ENCODE results near the gene TK1. TPM values are rescaled to one million over a fixed set of nuclear protein-coding genes. Genes with fewer than 3 reads are reported as not detected.

The TK1 gene
- total and polyA plus RNA-seq, 2 donors (not counting 1 experiment from before 2014, with no cell fraction given): 2.2 to 3.8 TPM

GRCh38 chr17:78127239-78127887 is 59.5 kb downstream of the TK1 start:
- no peaks in the 10 kb centered on the region for H3K27me3 ChIP-seq (replicated peaks in 1 of 4; ENCODE audit: control extremely low read depth in 1 of 4, control insufficient read depth in 3 of 4, insufficient read depth in 4 of 4, low read length in 3 of 4)
- Mint-ChIP-seq H3K27ac (peak overlapping the region; percentile 92), H3K4me3 (peak overlapping the region; percentile 91), H3K27me3 (no peaks in the 10 kb centered on the region), H3K9me3 (ENCODE audit: insufficient read depth) (no peaks in the 10 kb centered on the region), H3K4me1 (peaks cover 73% of the 10 kb centered on the region)
- H3K4me1 ChIP-seq (ENCODE audit: control insufficient read depth in 2 of 2, insufficient read depth in 2 of 2, low read length in 2 of 2): peaks cover 68 to 80% of the 10 kb centered on the region in 2 donors
- H3K9ac ChIP-seq (ENCODE audit: low read length): peak overlapping the region; percentile 91
- intact Hi-C loops (cut with micrococcal nuclease): loop anchor here (2.0 kb wide), 1 partner anchor 13 kb away; no protein-coding TSS in a partner anchor
- ATAC-seq (ENCODE audit: low read depth) (peak; percentile 9), DNase-seq (peak; percentile 75)
- ChIA-PET CTCF (interaction anchor here (0.7 to 13.9 kb wide), 5 partner anchors 10 to 126 kb away, joined by 3 to 169 read pairs (median 12); partner anchors contain the start of gene SYNGR2), POLR2A (interaction anchor here (0.6 to 22.6 kb wide), 8 partner anchors 8 to 48 kb away, joined by 3 to 432 read pairs (median 12); partner anchors contain the start of genes C17orf99 and SYNGR2)
- no peak for TF ChIP-seq CTCF (IDR thresholded peaks at IDR 0.05)
- TF ChIP-seq EZH2 (IDR thresholded peaks at IDR 0.05; ENCODE audit: borderline replicate concordance, insufficient read depth, low read depth, low read length, poor library complexity, severe bottlenecking): no peak
- H4K20me1 ChIP-seq (ENCODE audit: control insufficient read depth, insufficient read depth, low read length, poor library complexity, severe bottlenecking): peaks cover 88% of the 10 kb centered on the region
- peaks cover 84% of the 10 kb centered on the region for H3K79me2 ChIP-seq (ENCODE audit: control insufficient read depth, insufficient read depth, low read length)
- no peaks in the 10 kb centered on the region for H3K9me3 ChIP-seq (ENCODE audit: control extremely low read depth in 1 of 3, control insufficient read depth in 2 of 3, insufficient read depth in 1 of 3, low read length in 2 of 3)
- H3K27ac ChIP-seq (ENCODE audit: low read length in 2 of 2): peak overlapping the region; percentile 77 to 92
- H2AFZ ChIP-seq (ENCODE audit: insufficient read depth, low read depth, low read length, poor library complexity, severe bottlenecking): peak overlapping the region; percentile 42
- H3K36me3 ChIP-seq (replicated peaks in 1 of 2; ENCODE audit: control extremely low read depth in 1 of 2, control insufficient read depth in 1 of 2, extremely low read depth in 1 of 2, insufficient read depth in 2 of 2, low read length in 1 of 2): peaks cover 8 to 55% of the 10 kb centered on the region in 2 experiments
- H3K4me2 ChIP-seq (replicated peaks; ENCODE audit: low read depth, low read length, poor library complexity, severe bottlenecking): peak overlapping the region; percentile 100
- peak overlapping the region; percentile 13 to 97 (median 89) for H3K4me3 ChIP-seq (ENCODE audit: control extremely low read depth in 1 of 5, extremely low read depth in 1 of 5, insufficient read depth in 1 of 5, low read depth in 2 of 5, low read length in 4 of 5)
- 1% methylated on average over 25 of the region's 25 CpGs for WGBS (ENCODE audit: insufficient coverage)

- peaks cover 88% of the 10 kb centered on the region for H4K20me1 ChIP-seq (ENCODE audit: control insufficient read depth, insufficient read depth, low read length, poor library complexity, severe bottlenecking)
- peak overlapping the region; percentile 92 for H3K27ac Mint-ChIP-seq
- H2AFZ ChIP-seq (ENCODE audit: insufficient read depth, low read depth, low read length, poor library complexity, severe bottlenecking): no peak overlapping the region
- no peaks in the 10 kb centered on the region for H3K27me3 ChIP-seq (replicated peaks in 1 of 4; ENCODE audit: control extremely low read depth in 1 of 4, control insufficient read depth in 3 of 4, insufficient read depth in 4 of 4, low read length in 3 of 4)
- DNase-seq (no peak), ATAC-seq (ENCODE audit: low read depth) (no peak)
- peak overlapping the region; percentile 13 to 97 (median 89) for H3K4me3 ChIP-seq (ENCODE audit: control extremely low read depth in 1 of 5, extremely low read depth in 1 of 5, insufficient read depth in 1 of 5, low read depth in 2 of 5, low read length in 4 of 5)
- peaks cover 89% of the 10 kb centered on the region for H3K79me2 ChIP-seq (ENCODE audit: control insufficient read depth, insufficient read depth, low read length)
- no peaks in the 10 kb centered on the region for H3K9me3 Mint-ChIP-seq (ENCODE audit: insufficient read depth)
- peaks cover 77% of the 10 kb centered on the region for H3K4me1 Mint-ChIP-seq
- H3K27me3 Mint-ChIP-seq: no peaks in the 10 kb centered on the region
- ChIA-PET POLR2A (interaction anchor here (0.6 to 22.6 kb wide), 7 partner anchors 8 to 125 kb away, joined by 3 to 432 read pairs (median 11); partner anchors contain the start of genes C17orf99 and SYNGR2), CTCF (interaction anchor here (3.0 to 13.9 kb wide), 3 partner anchors 10 to 46 kb away, joined by 12 to 169 read pairs (median 22); partner anchors contain the start of gene SYNGR2)
- peak overlapping the region; percentile 100 for H3K4me2 ChIP-seq (replicated peaks; ENCODE audit: low read depth, low read length, poor library complexity, severe bottlenecking)
- peak overlapping the region; percentile 91 for H3K4me3 Mint-ChIP-seq
- H3K9ac ChIP-seq (ENCODE audit: low read length): peak overlapping the region; percentile 91
- TF ChIP-seq CTCF (IDR thresholded peaks at IDR 0.05): no peak
- no peak for TF ChIP-seq EZH2 (IDR thresholded peaks at IDR 0.05; ENCODE audit: borderline replicate concordance, insufficient read depth, low read depth, low read length, poor library complexity, severe bottlenecking)
- intact Hi-C loops (cut with micrococcal nuclease): loop anchor here (2.0 kb wide), 1 partner anchor 14 kb away; no protein-coding TSS in a partner anchor
- WGBS (ENCODE audit: insufficient coverage): 8% methylated on average over 4 of the region's 6 CpGs
- peak overlapping the region; percentile 77 to 92 for H3K27ac ChIP-seq (ENCODE audit: low read length in 2 of 2)
- no peaks in the 10 kb centered on the region for H3K9me3 ChIP-seq (ENCODE audit: control extremely low read depth in 1 of 3, control insufficient read depth in 2 of 3, insufficient read depth in 1 of 3, low read length in 2 of 3)
- H3K4me1 ChIP-seq (ENCODE audit: control insufficient read depth in 2 of 2, insufficient read depth in 2 of 2, low read length in 2 of 2): peaks cover 72 to 84% of the 10 kb centered on the region in 2 donors
- H3K36me3 ChIP-seq (replicated peaks in 1 of 2; ENCODE audit: control extremely low read depth in 1 of 2, control insufficient read depth in 1 of 2, extremely low read depth in 1 of 2, insufficient read depth in 2 of 2, low read length in 1 of 2): peaks cover 8 to 58% of the 10 kb centered on the region in 2 experiments
Measured at GRCh38 chr17:78126895-78127238, 60.0 kb downstream of the TK1 start.
